HepG2 (cell line): ENCODE results near the gene WDR70. TPM values are rescaled to one million over a fixed set of nuclear protein-coding genes. Genes with fewer than 3 reads are reported as not detected.
A peak's percentile ranks its signal among the peaks of the same experiment; 100 is the strongest.

ENCODE experiments used
- ATAC-seq: fragments of 200-7000 bp; cut with Tn5 transposase; 3 replicates; pipeline ENCODE4 v1.9.1; 2020; ENCODE audit warnings: mild to moderate bottlenecking, moderate library complexity
- BruUV-seq: library from RNA; stranded (reverse); fragments of 400-500 nt; replicated peaks from 2 replicates; lab custom pipeline; 2021; lab: Mats Ljungman, UMichigan
- CTCF ChIA-PET: fragments of 300-600 bp; formaldehyde crosslinking; extraction: SDS; loops from one replicate; lab custom pipeline; 2021; ENCODE audit warnings: low total read pairs, inconsistent platforms, low intra/inter-chr PET ratio; lab: Yijun Ruan, JAX
- POLR2A ChIA-PET: fragments of 350-600 bp; sonication (Branson Sonifier 250); formaldehyde crosslinking; loops from one replicate; lab custom pipeline; 2020; ENCODE audit warnings: antibody characterized with exemption, inconsistent platforms; lab: Yijun Ruan, JAX
- DNase-seq: peaks from one replicate; pipeline ENCODE4 v3.0.0-alpha.2; 2015; ENCODE audit warnings: low spot score
- FAIRE-seq: peaks from 3 replicates; lab custom pipeline; 2011; peaks lifted over from hg19 to GRCh38; lab: Jason Lieb, UNC
- H2AFZ ChIP-seq: one replicate; pipeline ENCODE4 v1.6.1; 2011; ENCODE audit warnings: low read length, inconsistent platforms
- H3K27ac ChIP-seq: fragments of 300-600 bp; 3 replicates; pipeline ENCODE4 v1.8.0; 2011; ENCODE audit warnings: mixed run types, mild to moderate bottlenecking, mixed read lengths, low read length, inconsistent platforms; ENCODE audit not compliant: insufficient read depth; ENCODE audit errors: extremely low read length
- H3K27me3 ChIP-seq, 2 experiments: fragments of 200-600 bp in 1 of 2; 2 replicates in 1 of 2; 3 replicates in 1 of 2; pipeline versions ENCODE4 v1.6.0 to v1.8.0; 2011; ENCODE audit warnings: low read length in 2 of 2, mild to moderate bottlenecking in 2 of 2, moderate library complexity in 2 of 2, inconsistent platforms in 1 of 2; ENCODE audit not compliant: insufficient read depth in 2 of 2, control insufficient read depth in 1 of 2
- H3K36me3 ChIP-seq, 2 experiments: fragments of 200-600 bp in 1 of 2; replicated peaks in 1 of 2; 2 replicates in 1 of 2; 3 replicates in 1 of 2; pipeline versions ENCODE4 v1.5.1 to v1.8.0; 2011; ENCODE audit warnings: low read length in 2 of 2, inconsistent platforms in 1 of 2; ENCODE audit not compliant: insufficient read depth in 2 of 2, control insufficient read depth in 1 of 2
- H3K4me1 ChIP-seq: 2 replicates; pipeline ENCODE4 v1.5.1; 2012; ENCODE audit warnings: low read length, inconsistent platforms; ENCODE audit not compliant: insufficient read depth
- H3K4me2 ChIP-seq: 2 replicates; pipeline ENCODE4 v1.6.0; 2011; ENCODE audit warnings: low read depth, low read length, inconsistent platforms
- H3K4me3 ChIP-seq, 3 experiments: fragments of 200-600 bp in 1 of 3; sonication (generic), shearing (Covaris generic) in 1 of 3; replicated peaks in 1 of 3; 2 replicates each; pipeline ENCODE4 v1.5.1; 2011 to 2016; ENCODE audit warnings: low read length in 3 of 3, inconsistent platforms in 2 of 3, low read depth in 2 of 3, mild to moderate bottlenecking in 2 of 3, control low read depth in 1 of 3, mixed read lengths in 1 of 3; ENCODE audit not compliant: insufficient read depth in 1 of 3
- H3K79me2 ChIP-seq: one replicate; pipeline ENCODE4 v1.6.1; 2011; ENCODE audit warnings: low read length, inconsistent platforms; ENCODE audit not compliant: insufficient read depth
- H3K9ac ChIP-seq: 2 replicates; pipeline ENCODE4 v1.6.0; 2011; ENCODE audit warnings: mild to moderate bottlenecking, low read depth, low read length, inconsistent platforms; ENCODE audit not compliant: insufficient read depth
- H3K9me3 ChIP-seq: 2 replicates; pipeline ENCODE4 v1.5.1; 2012; ENCODE audit warnings: mild to moderate bottlenecking, low read length
- H4K20me1 ChIP-seq: 2 replicates; pipeline ENCODE4 v1.6.0; 2011; ENCODE audit warnings: inconsistent platforms, mild to moderate bottlenecking, low read length, moderate library complexity; ENCODE audit not compliant: insufficient read depth
- AHR ChIP-seq: IDR thresholded peaks from 2 replicates; pipeline ENCODE4 v1.6.1; 2018; ENCODE audit warnings: missing genetic modification reagents, missing compliant biosample characterization
- ASH2L ChIP-seq: fragments of 300-600, 200-600 bp; sonication (generic); IDR thresholded peaks from 2 replicates; pipeline ENCODE4 v1.7.0; 2017; ENCODE audit warnings: low read depth, mild to moderate bottlenecking, moderate library complexity, mixed read lengths, low read length; ENCODE audit not compliant: insufficient read length
- ETV5 ChIP-seq: IDR thresholded peaks from 2 replicates; pipeline ENCODE4 v1.6.1; 2018; ENCODE audit warnings: missing biosample characterization, missing genetic modification reagents, inconsistent platforms, borderline replicate concordance
- GLI4 ChIP-seq: sonication (generic); formaldehyde crosslinking; IDR thresholded peaks from 2 replicates; pipeline ENCODE4 v1.5.1; 2020; ENCODE audit warnings: missing genetic modification reagents, mild to moderate bottlenecking, moderate library complexity, borderline replicate concordance
- GTF3A ChIP-seq: sonication (generic); formaldehyde crosslinking; conservative IDR thresholded peaks from 2 replicates; pipeline ENCODE4 v1.4.0; 2020; ENCODE audit warnings: mild to moderate bottlenecking, missing genetic modification reagents
- KMT2A ChIP-seq: sonication (generic); formaldehyde crosslinking; IDR thresholded peaks from 2 replicates; pipeline ENCODE4 v1.4.0; 2020; ENCODE audit warnings: missing genetic modification reagents
- MEIS1 ChIP-seq: sonication (generic); formaldehyde crosslinking; IDR thresholded peaks from 2 replicates; pipeline ENCODE4 v1.9.0; 2021; ENCODE audit warnings: mild to moderate bottlenecking, missing genetic modification reagents, moderate library complexity, borderline replicate concordance
- NBN ChIP-seq: fragments of 450-650 bp; conservative IDR thresholded peaks from 2 replicates; pipeline ENCODE4 v1.6.1; 2017
- NPAS2 ChIP-seq: sonication (generic); formaldehyde crosslinking; IDR thresholded peaks from 2 replicates; pipeline ENCODE4 v1.8.0; 2022; ENCODE audit warnings: mild to moderate bottlenecking, missing genetic modification reagents, borderline replicate concordance
- RBM39 ChIP-seq: fragments of 200-400 bp; formaldehyde crosslinking; IDR thresholded peaks from one replicate; pipeline ENCODE4 v1.6.1; 2018; ENCODE audit warnings: antibody characterized with exemption, mild to moderate bottlenecking, low read depth, low read length; ENCODE audit not compliant: poor library complexity, severe bottlenecking
- RELA ChIP-seq: sonication (generic); formaldehyde crosslinking; IDR thresholded peaks from 2 replicates; pipeline ENCODE4 v1.4.0; 2020; ENCODE audit warnings: missing genetic modification reagents
- SALL2 ChIP-seq: sonication (generic); formaldehyde crosslinking; IDR thresholded peaks from 2 replicates; pipeline ENCODE4 v1.8.1; 2023; ENCODE audit warnings: mild to moderate bottlenecking, missing genetic modification reagents, inconsistent platforms
- THAP11 ChIP-seq: IDR thresholded peaks from 2 replicates; pipeline ENCODE4 v1.6.1; 2016; ENCODE audit warnings: missing biosample characterization, missing genetic modification reagents
- ZBTB43 ChIP-seq: sonication (generic); formaldehyde crosslinking; conservative IDR thresholded peaks from 2 replicates; pipeline ENCODE4 v1.4.0; 2020; ENCODE audit warnings: missing genetic modification reagents
- ZNF550 ChIP-seq: sonication (generic); formaldehyde crosslinking; IDR thresholded peaks from 2 replicates; pipeline ENCODE4 v1.4.0; 2020; ENCODE audit warnings: mild to moderate bottlenecking, missing genetic modification reagents, borderline replicate concordance
- ZNF879 ChIP-seq: sonication (generic); formaldehyde crosslinking; IDR thresholded peaks from 2 replicates; pipeline ENCODE4 v1.8.1; 2023; ENCODE audit warnings: missing genetic modification reagents
- WGBS: methylation state at CpG from one replicate; pipeline ENCODE4 v1.1.6; 2017; ENCODE audit warnings: low lambda C conversion rate; 5-methylcytosine and 5-hydroxymethylcytosine counted together
- in situ Hi-C: cut with HindIII; loops from 2 replicates; pipeline ENCODE4 v1.10.0; 2017; ENCODE audit warnings: low pct_unique_long_range_greater_than_20kb; ENCODE audit not compliant: extremely low pct_ligation_motif_present
- intact Hi-C: fragments of 100-400 bp; cut with micrococcal nuclease; formaldehyde crosslinking; loops from one replicate; pipeline ENCODE4 v1.10.0; 2022; ENCODE audit not compliant: unreplicated experiment
- polyA plus RNA-seq, 8 experiments: library from polyadenylated mRNA; depleted of rRNA in 3 of 8; stranded (reverse) in 7 of 8; unstranded in 1 of 8; fragments of >200 nt; fragmentation: Illumina TruSeq in 4 of 8; extraction: Trizol in 4 of 8; gene quantifications; 2 replicates each; pipeline versions ENCODE4 v1.2.1 to v1.2.3, GENCODE V29; 2011 to 2016; ENCODE audit warnings: low read depth in 4 of 8, missing spikeins in 1 of 8, mixed read lengths in 1 of 8; ENCODE audit not compliant: insufficient read depth in 1 of 8
- total RNA-seq, 5 experiments: library from RNA; depleted of rRNA; stranded (reverse); fragments of >200 nt; fragmentation: Illumina TruSeq; extraction: Trizol; gene quantifications; 2 replicates each; pipeline ENCODE4 v1.2.3, GENCODE V29; 2016; ENCODE audit warnings: low read depth in 1 of 5

Gene WDR70
- total and polyA plus RNA-seq, 2 of the 13 experiments (the other 11 are each of a cell fraction or from before 2014, with no cell fraction given): 14.6 to 30.6 TPM

- in situ Hi-C loops (no loop called here), intact Hi-C loops (no loop called here)
- ATAC-seq: 0 out of 3 replicates have a peak, but pooled peaks have one; percentile 28
- Histone ChIP-seq H2AFZ (no peak overlapping the region), H3K27ac (no peak overlapping the region), H3K4me2 (no peak overlapping the region), H3K36me3 (no peaks in the 10 kb centered on the region), H3K4me3 (no peak overlapping the region), H3K9me3 (peaks cover 9% of the 10 kb centered on the region; the same call in 1 of the 2 replicates), H3K79me2 (no peaks in the 10 kb centered on the region), H3K9ac (no peak overlapping the region), H3K4me1 (peaks cover 21% of the 10 kb centered on the region; the same call in 1 of the 2 replicates), H4K20me1 (no peaks in the 10 kb centered on the region), H3K27me3 (no peaks in the 10 kb centered on the region)
- no peak for FAIRE-seq
- no peak for DNase-seq
- TF ChIP-seq KMT2A: no peak
- TF ChIP-seq ETV5 (CRISPR knock-in tag): no peak
- TF ChIP-seq MEIS1 (CRISPR knock-in tag): no peak
- no peak for TF ChIP-seq SALL2
- TF ChIP-seq NBN: no peak
- TF ChIP-seq ASH2L: no peak
- TF ChIP-seq GTF3A (CRISPR knock-in tag): no peak
- TF ChIP-seq ZNF879 (CRISPR knock-in tag): no peak
- no peak for TF ChIP-seq NPAS2 (CRISPR knock-in tag)
- no peak for TF ChIP-seq GLI4 (CRISPR knock-in tag)
- TF ChIP-seq ZNF550: no peak
- no peak for TF ChIP-seq AHR (CRISPR knock-in tag)
- no peak for TF ChIP-seq RBM39
- TF ChIP-seq RELA (CRISPR knock-in tag): no peak
- no peak for TF ChIP-seq THAP11 (CRISPR knock-in tag)
- TF ChIP-seq ZBTB43 (CRISPR knock-in tag): no peak
- CTCF ChIA-PET: no interaction called here
- POLR2A ChIA-PET: no interaction called here
- WGBS: 78% methylated on average over 4 of the region's 4 CpGs
- BruUV-seq: no TSS peak
Observed at GRCh38 chr5:37769108-37769507, 390.0 kb downstream of the WDR70 start.
